Middle frontal gyrus (tissue), 1 donor: Measurements from ENCODE around the gene TUBA4A.
"Not testable (repeated sequence)": the region's sequence is repeated elsewhere in the genome, so short reads cannot be mapped to it uniquely, and the experiment has no call there.

Experiments used
- DNase-seq: peaks from one replicate; pipeline ENCODE4 v3.0.0-alpha.2; 2015; ENCODE audit warnings: low spot score; ENCODE audit errors: extremely low spot score

TUBA4A gene

GRCh38 chr2:219213026-219213415, 40.7 kb downstream of the TUBA4A start:
- no peak for DNase-seq

- no peak for DNase-seq
These were observed 42.8 kb downstream of the TUBA4A start for GRCh38 chr2:219210886-219211362.

- DNase-seq, result no peak
These were observed 43.4 kb downstream of the TUBA4A start for GRCh38 chr2:219210196-219210885.

DNA sequence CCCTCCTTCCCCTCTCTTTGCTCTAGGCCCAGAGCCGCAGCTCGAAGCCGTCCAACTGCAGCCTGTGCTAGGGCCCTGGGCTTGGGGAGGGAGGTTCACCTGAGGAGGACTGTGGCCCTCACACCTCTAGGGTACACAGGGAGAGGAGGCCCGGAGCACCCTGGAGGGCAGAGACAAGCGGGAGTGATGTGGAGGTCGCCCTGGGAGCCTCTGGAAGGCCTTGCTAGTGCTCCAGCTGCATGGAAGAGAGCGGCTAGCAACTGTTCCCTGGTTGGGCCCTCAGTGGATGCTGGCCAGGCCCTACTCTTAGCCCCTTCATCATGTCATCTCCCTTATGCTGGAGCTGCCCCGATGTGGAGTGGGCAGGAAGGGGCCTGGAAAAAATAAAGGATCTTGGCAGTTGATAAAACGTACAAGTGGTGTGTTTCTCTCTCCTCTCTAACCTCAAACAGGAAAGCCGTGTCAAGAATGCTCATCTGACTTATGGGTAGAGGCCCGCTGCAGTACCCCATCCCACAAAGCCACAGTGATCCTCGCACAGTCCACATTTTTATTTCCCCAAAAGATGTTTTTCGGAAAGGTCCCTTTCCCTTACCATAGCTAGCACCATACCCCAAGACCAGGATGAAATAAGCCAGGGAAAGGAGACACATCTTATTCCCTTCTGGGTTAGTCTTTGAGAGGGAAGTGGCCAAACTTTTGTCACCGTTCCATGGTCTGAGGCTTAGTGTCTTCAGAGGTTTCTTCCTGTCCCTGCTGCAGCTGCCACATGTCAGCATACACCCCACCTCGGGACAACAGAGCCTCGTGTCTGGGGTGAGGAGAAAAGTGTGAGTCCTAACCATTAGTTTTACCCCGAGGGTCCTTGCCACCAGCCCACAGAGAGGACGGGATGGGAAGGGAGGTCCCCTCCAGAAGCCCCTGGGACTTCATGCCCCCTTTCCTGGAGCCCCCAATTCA, 44.2 kb downstream of the TUBA4A start:
- no peak for DNase-seq

- no peak for DNase-seq
These were observed 45.6 kb downstream of the TUBA4A start for GRCh38 chr2:219207884-219208740.

DNA sequence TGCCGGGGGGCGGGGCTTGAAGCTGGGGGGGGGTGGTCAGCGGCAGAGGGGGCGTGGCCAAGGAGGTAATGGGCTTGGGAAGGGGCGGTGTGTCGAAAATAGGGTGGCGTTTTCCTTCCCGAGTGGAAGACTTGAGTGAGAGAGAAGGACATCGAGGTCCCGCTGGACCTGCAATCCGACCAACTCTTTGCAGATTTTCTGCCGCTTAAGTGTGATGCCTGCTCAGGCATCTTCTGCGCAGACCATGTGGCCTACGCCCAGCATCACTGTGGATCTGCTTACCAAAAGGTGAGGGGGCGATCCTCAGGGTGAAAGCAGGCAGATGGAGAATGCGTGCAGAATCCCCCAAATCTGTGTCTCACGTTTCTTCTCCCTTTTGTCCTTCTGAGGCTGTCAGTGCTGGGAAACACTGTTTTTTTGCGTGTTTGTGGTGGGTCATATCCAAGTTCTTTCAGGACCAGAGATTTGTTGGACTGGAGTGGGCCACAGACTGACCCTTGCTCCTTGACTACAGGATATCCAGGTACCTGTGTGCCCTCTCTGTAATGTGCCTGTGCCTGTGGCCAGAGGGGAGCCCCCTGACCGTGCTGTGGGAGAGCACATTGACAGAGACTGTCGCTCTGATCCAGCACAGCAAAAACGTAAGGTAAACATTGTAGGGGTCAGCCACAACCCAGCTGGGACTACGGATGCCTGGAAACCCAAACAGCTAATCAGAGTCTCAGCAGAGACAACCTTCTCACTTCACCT, 46.4 kb downstream of the TUBA4A start:
- peak; percentile 16 for DNase-seq

DNA sequence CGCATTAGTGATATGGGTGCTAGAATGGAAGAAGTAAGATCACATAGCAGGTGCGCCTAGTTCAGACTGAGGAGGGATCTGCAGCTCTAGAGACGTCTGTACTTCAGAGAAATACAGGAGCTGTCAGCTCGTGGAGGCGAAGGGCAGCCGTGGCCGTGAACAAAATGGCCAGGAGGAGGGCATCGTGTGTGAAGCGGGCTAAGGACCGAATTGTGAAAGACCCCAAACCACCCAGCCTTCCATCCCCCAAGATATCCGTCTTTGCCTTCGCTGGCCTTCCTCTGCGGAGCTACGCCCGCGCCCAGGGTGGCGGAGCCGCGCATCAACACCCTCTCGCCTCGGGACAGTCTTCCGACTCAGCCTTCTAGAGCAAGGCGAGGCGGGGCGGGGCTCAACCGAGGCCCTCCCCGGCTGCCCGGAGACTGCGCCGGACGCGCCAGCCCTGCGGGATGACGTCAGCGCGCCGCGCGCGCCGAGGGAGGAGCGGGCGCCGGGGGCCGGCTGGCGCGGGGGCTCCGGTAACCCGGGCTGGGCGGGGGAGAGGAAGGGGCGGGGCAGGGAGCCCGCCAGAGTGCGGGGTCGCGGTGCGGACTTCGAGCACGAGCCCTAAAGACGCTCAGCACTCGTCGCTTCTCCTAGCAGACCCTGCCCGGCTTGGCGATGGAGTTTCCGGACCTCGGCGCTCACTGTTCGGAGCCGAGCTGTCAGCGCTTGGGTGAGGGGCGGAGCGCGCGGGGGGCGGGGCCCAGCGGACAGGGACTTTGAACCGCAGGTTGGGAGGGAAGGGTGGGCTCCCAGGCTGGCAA, 47.2 kb downstream of the TUBA4A start, which contains the start of gene ZFAND2B:
TSS of gene ZFAND2B (plus strand) at position 455 of the 806 bp plus-strand sequence. CDS start at position 661, 206 bp downstream.
- peak; percentile 92 for DNase-seq

GRCh38 chr2:219205981-219206327, 47.8 kb downstream of the TUBA4A start:
- no peak for DNase-seq

DNA sequence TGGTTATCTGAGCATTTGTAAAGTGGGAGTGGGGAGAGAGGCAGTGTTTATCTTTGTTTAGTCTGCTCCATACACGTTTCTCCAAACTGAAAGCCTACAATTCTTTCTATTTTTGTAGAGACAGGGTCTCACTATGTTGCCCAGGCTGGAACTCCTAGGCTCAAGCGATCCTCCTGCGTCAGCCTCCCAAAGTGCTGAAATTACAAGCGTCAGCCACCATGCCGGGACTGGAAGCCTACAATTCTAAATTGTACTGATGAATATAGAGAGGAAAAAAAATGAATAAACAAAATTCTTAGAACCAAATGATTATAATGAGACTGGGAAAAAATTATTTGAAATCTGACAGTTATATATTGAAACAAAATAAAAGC, 48.6 kb downstream of the TUBA4A start:
- DNase-seq, result no peak

DNA sequence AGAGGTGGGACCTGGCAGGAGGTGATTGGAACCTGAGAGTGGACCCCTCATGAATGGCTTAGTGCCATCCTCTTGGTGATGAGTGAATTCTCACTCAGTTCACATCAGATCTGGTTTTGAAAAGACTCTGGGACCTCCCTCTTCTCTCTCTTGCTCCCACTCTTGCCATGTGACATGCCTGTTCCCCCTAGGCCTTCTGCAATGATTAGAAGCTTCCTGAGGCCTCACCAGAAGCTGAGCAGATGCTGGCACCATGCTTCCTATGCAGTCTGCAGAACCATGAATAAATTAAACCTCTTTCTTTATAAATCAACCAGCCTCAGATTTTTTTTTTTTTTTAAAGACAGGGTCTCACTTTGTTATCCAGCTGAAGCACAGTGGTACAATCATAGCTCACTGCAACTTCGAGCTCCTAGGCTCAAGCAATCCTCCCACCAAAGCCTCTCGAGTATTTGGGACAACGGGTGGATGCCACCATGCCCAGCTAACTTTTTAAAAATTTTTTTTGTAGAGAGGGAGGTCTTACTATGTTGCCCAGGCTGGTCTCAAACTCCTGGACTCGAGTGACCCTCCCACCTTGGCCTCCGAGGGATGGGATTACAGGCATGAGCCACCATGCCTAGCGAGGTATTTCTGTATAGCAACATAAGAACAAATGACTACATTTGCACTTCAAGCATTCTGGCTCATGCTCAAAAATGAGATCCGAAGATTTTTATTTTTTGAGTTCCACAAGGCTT, 49.1 kb downstream of the TUBA4A start:
- DNase-seq, result no peak

DNA sequence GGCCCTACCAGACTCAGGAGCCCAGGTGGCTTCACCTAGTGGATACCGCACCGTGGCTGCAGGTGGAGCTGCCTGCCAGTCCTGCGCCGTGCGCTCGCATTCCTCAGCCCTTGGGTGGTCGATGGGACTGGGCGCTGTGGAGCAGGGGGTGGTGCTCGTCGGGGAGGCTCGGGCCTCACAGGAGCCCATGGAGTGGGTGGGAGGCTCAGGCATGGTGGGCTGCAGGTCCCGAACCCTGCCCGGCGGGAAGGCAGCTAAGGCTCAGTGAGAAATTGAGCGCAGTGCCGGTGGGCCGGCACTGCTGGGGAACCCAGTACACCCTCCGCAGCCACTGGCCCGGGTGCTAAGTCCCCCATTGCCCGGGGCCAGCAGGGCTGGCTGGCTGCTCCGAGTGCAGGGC, 52.4 kb downstream of the TUBA4A start:
- DNase-seq, result not testable (repeated sequence)

GRCh38 chr2:219200502-219201326, 53.0 kb downstream of the TUBA4A start:
- DNase-seq, result not testable (repeated sequence)
